Measurements from ENCODE around the gene DIDO1.

The DIDO1 gene

DNA sequence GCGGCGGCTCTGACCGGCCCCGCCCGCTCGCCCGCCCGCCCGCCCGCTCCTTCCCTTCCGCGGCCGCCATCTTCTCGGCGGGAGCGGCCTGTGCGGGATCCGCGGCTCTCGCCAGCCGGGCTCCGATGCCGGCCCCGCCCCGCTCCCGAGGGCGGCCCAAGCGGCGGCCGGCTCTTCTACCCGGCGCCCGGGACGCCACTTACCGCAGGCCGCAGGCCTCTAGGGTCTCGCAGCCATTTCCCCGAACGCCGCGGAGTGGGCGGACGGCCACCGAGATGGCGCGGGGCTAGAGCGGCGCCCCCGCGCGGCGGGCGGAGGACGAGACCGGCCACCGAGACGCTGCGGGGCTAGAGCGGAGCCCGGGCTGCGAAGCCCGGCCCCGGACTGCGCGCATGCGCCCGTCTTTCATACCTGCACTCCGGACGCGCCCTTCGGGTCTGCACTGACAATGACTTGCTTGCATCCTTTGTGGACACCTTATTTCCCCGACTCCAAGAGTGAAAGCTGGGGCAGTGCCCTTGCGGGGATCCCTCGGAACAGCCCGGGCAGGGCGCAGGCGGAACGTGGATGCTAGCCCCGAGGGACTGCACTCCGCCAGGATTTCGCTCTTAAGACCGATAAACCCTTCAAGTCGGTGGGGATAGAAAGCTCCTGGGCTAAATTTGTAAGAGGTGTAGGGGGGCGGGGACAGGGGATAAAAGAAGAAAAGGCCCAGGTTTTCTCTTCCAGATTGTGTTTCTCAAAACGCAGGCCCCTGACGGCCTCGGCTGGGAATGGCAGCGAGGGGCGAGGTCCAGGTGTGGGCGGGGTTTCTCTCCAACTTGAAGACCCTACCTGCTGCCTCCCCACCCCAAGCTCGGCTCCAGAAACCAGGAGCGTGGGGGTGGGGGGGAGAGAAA lies at the start of gene DIDO1:
Gene DIDO1, minus strand, starts transcription at position 277 of the 899 bp plus-strand sequence.
- peak; percentile 94 for DNase-seq

DNA sequence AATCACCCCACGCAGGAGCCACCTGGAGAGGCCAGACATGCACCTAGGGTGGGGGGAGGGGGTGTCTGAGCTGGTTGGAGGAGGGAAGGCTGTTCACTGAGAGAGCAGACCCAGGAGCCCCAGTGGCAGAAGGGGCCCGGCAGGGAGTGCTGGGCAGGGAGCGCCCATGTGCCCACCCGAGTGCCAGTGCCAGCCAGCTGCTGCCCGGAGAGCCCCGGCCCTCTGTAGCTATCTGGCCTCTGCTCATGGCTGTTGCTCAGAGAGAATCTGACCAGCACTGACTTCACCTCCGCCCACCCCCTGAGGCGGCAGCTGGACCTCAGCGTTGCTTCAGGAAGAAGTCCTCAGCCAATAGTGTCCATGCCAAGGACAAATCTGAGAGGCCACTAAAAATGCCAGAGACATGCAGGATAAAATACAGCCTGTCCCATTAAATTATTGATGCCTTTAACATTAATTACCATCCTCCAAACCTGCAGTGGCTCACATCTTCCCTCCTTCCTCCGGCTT lies 49.0 kb upstream of the DIDO1 start:
- DNase-seq: no peak

DNA sequence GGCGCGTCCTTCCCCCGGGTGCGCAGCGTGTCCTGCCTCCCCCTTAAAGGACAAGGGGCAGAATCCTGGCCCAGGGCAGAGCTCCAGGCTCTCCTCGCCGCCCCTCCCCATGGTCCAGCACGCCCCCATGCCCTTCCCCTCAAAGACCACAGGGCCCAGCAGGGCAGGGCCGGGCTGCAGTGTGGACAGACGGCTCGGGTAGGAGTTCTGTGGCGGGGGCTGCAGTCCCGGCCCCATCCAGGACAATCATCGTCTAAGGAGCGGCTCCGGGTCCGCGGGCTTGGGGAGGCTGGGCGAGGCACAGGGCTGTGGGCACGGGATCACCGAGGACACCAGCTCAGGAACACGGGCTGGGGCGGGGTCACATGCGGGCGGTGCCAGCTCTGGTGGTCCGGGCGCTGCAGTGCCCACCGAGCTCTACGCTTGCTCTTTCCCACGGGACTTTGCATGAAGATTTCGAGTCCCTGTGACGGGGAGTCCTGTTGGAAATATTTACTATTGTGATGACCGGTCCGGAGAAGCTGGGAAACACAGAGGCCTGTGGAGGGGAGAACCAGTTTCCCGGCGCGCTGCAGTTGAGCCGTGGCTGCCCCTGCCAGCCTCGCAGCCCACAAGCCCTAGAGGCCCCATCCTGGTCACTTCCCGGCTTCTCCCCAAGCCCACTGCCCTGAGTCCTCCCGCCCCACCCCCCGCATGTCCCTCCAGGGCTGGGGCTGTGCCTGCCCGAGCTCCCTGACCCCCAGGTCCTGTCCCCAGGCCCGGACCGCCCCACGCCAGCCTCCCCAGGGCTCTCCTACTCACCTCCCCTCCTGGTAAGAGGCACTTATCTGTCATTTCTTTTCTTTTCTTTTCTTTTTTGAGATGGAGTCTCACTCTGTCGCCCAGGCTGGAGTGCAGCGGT lies 46.8 kb upstream of the DIDO1 start:
- no peak for DNase-seq

DNA sequence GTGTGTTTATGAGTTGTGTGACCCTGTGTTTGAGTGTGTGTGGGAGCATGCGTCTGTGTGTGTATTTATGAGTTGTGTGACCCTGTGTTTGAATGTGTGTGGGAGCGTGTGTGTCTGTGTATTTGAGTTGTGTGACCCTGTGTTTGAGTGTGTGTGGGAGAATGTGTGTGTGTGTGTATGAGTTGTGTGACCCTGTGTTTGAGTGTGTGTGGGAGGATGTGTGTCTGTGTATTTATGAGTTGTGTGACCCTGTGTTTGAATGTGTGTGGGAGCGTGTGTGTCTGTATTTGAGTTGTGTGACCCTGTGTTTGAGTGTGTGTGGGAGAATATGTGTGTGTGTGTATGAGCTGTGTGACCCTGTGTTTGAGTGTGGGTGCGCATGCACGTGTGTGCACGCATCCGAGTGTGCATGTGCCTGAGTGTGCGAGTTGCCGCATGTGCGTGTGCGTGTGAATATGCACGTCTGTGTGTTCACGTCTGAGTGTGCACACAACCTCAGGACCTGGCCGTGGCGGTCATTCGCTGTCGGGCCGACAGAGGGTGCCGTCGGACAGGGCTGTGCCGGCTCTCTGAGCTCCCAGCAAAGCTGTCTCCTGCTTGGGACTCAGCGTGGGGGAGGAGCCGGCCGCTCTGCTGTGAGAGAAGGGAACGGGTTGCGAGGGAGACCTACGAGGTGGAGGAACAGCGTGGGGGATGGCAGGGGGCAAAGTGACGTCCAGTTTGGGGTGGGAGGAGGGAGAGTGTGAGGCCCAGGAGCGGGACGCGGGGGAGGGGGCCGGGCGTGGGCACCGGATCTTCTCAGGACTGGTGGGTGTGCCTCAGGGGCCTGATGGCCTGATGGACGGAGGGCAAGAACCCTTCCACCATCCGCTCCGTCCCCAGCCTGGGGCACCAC lies 45.9 kb upstream of the DIDO1 start:
- peak; percentile 95 for DNase-seq

DNA sequence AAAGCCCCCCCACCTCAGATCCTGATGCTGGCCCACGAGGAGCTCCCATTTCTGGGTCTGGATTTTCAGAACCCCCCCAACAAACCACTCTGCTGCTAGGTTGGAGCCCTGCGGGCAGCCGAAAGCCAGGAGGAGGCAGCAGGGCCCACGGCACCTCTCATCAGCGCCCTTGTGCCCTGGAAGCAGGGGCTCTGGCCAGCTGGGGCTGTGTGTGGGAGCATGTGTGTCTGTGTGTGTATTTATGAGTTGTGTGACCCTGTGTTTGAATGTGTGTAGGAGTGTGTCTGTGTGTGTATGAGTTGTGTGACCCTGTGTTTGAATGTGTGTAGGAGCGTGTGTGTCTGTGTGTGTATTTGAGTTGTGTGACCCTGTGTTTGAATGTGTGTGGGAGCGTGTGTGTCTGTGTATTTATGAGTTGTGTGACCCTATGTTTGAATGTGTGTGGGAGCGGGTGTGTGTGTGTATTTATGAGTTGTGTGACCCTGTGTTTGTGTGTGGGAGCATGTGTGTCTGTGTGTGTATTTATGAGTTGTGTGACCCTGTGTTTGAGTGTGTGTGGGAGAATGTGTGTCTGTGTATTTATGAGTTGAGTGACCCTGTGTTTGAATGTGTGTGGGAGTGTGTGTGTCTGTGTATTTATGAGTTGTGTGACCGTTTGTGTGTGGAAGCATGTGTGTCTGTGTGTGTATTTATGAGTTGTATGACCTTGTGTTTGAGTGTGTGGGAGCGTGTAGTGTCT lies 45.1 kb upstream of the DIDO1 start:
- DNase-seq: no peak

DNA sequence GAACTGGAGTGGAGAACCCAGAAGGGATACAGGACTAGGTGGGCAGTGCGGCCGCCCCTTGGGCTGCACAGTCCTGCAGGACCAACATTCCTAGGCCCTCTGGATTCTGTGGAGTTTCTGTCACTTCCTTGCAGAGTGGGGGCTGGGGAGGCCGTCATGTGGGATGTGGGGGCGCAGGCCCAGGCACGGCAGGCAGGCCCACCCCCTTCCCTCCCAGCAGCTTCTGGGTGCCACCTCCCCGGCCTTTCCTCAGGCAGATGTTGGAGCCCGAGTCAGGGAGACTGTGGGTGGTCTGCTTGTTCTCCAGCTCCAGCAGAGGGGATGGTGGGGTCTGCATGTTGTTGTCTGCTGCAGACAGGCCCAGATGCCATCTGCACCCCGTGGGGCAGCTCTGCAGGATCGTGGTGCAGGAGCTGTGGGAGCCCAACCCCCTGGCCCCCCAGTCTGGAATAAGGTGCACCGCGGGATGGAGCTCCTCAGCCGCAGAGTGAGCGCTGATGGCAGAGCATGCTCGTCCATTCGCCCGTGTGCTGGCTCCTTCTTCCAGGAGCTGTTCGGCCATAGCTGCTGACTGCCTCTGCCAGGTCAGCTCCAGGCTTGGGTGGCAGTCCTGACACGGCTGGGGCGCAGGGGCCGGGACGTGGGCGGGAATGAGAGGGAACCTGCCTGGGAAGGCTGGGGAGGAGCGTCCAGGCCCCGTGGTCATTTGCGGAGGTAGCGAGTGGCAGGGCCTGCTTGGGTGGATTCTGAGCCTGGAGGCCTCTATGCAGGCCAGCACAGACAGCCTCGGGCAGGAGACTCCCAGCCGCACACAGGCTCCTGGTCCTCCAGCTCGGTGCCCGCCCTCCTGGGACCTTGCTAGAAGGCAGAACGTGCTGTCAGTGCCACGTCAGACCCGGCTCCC lies 44.3 kb upstream of the DIDO1 start:
- DNase-seq: no peak

DNA sequence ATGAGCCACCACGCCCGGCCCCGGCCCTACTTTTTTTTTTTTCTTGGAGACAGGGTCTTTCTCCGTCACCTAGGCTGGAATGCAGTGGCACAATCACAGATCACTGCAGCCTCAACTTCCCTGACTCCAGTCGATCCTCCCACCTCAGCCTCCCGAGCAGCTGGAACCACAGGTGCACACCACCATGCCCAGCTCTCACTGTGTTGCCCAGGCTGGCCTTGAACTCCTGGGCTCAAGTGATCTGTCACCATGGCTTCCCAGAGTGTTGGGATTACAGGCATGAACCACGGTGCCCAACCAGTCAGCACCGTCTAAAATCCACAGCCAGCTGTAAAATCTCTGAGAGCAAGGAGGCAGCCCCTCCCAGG lies 43.6 kb upstream of the DIDO1 start:
- DNase-seq: no peak

DNA sequence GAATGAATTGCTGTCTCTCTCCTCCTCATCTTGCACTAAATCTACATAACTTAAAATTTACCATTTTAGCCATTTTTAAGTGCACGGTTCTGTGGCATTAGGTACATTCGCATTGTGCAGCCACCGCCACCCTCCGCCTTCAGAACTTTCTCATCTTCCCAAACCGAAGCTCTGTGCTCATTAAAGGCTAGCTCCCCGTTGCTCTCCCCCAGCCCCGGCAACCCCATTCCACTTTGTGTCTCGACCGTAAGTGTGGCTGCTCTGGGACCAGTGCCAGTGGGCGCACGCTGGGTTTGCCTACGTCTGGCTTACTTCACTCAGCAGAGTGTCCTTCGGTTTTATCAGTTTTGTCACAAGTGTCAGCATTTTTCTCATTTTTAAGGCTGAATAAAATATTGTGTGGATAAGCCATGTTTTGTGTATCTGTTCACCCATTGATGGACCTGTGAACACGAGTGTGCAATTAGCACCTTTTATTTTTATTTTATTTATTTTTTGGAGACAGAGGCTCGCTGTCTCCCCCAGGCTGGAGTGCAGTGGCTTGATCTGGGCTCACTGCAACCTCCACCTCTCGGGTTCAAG lies 43.0 kb upstream of the DIDO1 start:
- DNase-seq: no peak

DNA sequence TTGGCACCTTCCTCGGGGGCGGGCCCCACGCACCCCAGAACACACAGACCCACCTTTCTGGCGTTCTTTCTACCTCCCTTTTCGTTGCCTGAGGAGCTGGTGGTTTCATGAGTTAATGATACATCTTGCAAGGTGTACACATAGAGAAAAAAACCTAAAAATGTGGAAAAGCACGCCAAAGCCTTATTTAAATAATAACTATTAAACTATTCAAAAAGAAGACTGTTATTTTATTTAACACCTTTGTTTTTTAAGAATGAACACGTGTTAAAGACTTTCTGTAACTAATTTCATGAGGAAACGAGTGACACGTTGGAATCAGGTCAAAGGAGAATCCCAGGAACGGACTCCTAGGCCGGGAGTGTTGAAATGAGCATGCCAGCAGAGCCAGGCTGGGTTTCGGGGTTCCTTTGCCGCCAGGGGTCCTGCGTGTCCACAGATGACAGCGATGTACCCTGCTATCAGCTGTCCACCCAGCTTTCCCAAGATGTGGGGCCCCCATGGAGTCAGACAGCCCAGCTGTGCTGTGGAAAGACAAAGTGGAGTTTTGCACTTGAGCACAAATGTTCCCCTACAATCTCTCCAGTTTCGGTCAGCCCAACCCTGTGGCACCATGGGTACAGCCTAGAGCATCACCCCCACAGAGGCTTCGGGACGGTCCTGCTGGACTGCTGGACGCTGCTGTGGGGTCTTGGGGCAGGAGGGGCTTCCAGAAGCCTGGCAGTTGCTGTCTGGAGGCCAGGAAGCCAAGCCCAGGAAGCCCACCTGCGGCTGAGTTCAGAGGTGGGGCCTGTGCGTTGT lies 42.3 kb upstream of the DIDO1 start:
- no peak for DNase-seq

DNA sequence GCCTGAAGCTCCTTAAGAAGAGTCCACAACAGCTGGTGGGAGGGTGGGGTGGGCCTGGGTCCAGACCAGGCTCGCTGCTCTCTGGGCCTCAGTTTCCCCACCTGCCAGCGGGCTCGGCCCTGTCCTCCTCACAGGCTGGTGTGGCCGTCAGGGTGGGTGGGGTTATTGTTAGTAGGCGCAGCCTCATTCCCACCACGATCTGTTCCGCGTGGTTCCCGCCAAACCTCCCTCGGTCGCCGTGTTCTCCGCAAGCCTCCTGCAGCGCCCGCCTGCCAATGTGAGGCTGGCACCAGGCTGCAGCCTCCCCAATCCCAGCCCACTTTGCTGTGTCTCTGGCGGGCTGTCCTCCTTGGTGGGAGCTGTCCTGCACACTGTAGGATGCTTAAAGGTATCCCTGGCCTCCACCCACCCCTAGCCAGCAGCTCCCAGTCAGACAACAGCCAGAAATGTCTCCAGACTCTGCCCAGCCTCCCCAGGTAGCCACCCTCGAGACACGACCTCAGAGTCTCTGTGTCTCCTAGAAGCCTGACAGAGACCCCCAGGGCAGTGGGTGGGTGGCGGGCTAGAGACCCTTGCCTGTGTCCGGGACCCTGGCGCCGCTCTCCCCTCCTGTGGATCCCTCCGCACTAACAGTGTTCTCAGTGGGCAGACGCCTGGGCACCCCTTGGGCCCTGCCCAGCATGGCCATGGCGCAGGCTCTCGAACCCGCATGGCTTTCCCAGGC lies 41.5 kb upstream of the DIDO1 start:
- no peak for DNase-seq

DNA sequence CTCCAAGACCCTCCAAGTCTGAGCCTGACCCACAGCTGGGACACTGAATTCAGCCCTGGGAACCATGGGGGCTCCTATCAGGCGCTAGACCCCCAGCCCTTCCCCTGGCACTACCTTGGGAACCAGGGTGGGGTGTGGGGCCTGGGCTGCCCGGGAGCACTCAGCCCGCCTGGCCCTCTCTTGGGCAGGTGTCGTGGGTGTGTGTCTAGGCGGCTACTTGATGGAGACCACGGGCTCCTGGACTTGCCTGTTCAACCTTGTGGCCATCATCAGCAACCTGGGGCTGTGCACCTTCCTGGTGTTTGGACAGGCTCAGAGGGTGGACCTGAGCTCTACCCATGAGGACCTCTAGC lies 40.8 kb upstream of the DIDO1 start:
- DNase-seq: no peak

DNA sequence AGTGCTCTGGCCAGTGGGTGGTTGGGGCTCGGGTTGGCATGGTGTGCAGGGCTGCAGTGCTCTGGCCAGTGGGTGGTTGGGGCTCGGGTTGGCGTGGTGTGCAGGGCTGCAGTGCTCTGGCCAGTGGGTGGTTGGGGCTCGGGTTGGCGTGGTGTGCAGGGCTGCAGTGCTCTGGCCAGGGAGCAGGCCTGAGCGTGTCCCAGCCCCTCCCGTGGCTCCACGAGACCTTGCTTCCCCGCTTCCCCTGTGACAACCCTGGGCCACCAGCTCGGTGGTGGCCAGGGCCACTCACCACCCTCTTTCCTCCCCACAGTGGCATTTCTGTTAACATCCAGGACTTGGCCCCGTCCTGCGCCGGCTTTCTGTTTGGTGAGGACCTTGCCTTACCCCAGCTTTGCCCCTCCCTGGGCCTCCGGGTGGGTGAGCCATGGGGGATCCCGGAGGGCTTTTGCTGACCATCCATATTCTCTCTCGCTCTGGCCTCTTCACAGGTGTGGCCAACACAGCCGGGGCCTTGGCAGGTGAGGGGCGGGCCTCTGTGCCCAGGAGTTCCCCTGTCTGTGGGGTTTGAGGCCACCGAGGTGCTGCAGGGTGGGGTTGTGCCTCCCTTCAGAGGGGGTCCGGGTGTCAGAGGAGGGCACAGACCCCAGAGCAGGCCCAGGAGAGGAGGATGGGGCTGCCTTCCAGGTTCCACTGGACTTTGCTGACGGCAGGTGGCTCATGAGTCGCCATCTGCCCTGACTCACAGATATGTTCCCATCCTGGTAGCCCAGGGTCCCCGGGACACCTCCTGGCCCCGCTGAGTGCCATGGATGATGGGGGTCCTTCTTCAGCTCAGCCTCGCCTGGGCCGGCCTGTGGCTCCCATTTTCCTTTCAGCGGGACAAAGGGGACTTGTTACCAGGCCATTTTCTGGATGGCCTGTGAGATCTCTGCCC lies 40.2 kb upstream of the DIDO1 start:
- DNase-seq: no peak

DNA sequence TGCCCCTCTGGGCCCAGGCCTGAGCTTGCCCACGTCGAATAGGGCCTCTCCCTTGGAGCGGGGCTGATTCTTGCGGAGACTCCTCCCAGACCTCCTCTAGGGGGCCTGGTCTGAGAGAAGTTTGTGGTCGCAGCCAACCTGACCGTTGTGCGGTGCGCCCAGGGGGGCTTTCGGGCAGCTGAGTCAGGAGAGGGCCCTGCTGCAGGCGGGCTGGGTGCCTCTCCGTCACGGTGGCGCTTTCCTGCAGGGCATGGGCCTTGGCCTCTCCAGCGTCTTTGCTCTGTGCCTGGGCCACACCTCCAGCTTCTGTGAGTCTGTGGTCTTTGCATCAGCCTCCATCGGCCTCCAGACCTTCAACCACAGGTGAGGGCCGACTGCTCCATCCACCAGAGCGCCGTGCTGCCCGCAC lies 39.1 kb upstream of the DIDO1 start:
- DNase-seq: no peak

DNA sequence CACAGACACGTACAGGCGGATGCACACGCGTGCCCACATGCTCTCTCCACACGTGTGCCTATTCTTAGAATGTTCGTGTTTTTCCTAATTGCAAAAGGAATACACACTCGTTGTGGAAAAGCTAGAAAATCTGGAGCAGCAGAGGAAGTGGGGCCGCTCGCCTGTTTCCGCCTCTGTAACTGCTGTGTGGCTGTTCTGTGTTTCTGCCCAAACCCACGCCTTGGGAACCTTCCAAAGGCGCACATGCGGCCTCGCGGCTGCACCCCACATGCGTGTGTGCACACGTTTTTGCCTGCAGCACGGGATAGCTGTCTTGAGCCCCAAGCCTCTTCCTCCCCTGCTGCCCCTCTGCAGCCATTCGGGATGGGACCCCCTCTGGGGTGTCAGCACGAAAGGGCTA lies 38.4 kb upstream of the DIDO1 start:
- no peak for DNase-seq

DNA sequence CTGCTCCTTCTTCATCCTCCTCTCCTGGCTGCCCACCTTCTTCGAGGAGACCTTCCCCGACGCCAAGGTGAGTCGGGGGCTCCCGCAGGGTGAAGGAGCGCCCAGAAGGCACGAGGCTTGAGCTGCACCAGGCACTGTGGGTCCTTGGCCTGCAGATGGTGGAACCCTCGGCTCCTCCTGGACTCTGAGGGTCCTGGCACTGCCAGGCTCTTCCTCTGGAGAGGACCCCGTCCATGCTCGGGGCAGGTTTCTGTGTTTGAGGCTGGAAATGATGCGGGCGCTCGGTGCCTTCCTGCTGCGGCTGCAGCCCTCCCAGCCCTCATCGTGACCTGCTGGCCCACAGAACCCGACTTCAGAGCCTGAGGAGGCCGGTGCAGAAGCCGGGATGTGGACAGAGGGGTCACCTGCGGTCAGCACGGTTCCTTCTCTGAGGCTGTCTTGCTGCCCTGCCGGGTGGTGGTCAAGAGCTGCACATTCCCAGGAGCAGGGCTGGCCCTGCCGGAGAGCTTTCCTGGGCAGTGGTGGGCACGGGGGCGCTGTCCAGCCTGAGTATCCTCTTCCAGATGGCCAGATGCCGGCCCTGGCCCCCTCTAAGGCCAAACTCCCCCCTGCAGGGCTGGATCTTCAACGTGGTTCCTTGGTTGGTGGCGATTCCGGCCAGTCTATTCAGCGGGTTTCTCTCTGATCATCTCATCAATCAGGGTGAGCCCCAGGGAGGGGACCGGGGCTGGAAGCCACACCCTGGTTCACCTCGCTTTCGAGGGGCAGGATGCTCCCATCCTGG lies 37.5 kb upstream of the DIDO1 start:
- no peak for DNase-seq

DNA sequence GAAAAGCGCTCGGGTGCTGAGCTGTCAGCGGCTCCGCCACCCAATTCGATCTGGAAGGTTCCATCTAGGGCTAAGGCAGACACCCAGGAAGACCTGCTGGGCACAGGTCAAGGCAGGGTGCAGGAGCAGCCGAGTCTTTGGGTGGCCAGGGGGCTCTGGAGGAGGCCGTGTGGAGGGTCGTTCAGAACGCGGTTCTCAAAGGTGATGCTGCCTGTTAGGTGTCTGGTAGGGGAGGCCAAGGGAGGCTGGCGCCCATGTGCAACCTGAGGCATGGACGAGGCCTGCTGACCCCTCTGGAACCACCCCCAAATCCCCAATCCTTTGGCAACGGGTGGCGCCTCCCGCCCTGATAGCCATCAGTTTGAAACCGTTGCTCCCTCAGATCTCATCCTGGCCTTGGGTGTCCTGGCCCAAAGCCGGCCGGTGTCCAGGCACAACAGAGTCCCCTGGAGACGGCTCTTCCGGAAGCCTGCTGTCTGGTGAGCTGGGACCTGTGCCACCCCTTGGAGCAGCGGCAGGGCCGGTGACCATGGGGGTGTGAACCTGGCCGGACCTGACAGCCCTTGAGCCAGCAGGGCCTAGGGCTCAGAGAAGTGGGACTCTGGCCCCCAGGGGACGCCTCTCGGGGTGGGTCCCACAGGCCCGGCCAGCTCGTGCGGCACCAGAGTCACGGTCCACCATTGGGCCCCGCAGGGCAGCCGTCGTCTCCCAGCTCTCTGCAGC lies 36.7 kb upstream of the DIDO1 start:
- DNase-seq: no peak
